Breast epithelium (tissue), 4 donors: ENCODE results near the gene SCARF1. TPM values are rescaled to one million over a fixed set of nuclear protein-coding genes. Genes with fewer than 3 reads are reported as not detected.

Experiments used
- DNase-seq, 2 donors: peaks; one replicate each; pipeline ENCODE4 v3.0.0-alpha.2; 2019; ENCODE audit warnings: low spot score in 2 of 2
- H3K27ac ChIP-seq, 2 donors: fragments of 200-600 bp; sonication (generic) in 1 of 2; one replicate each; pipeline ENCODE4 v1.5.1; 2016 to 2019; ENCODE audit warnings: mild to moderate bottlenecking in 1 of 2
- H3K27me3 ChIP-seq, 2 donors: fragments of 200-600 bp; sonication (generic) in 1 of 2; one replicate each; pipeline versions ENCODE4 v1.5.1 to v1.6.0; 2017 to 2019; ENCODE audit warnings: control low read depth in 1 of 2, mild to moderate bottlenecking in 1 of 2
- H3K36me3 ChIP-seq: fragments of 200-600 bp; one replicate; pipeline ENCODE4 v1.5.1; 2019
- H3K4me1 ChIP-seq, 2 donors: fragments of 200-600 bp; sonication (generic); one replicate each; pipeline ENCODE4 v1.5.1; 2016 to 2019; ENCODE audit warnings: control low read depth in 1 of 2
- H3K4me3 ChIP-seq, 3 donors: fragments of 200-600 bp; sonication (generic); 1 replicate in 2 of 3; 2 replicates in 1 of 3; pipeline ENCODE4 v1.5.1; 2016 to 2019; ENCODE audit warnings: mild to moderate bottlenecking in 3 of 3, moderate library complexity in 2 of 3
- H3K9me3 ChIP-seq, 2 donors: fragments of 200-600 bp; sonication (generic) in 1 of 2; one replicate each; pipeline ENCODE4 v1.5.1; 2016 to 2019; ENCODE audit warnings: control low read depth in 1 of 2
- CTCF ChIP-seq, 3 donors: fragments of 450-650 bp; IDR thresholded peaks; one replicate each; pipeline ENCODE4 v1.5.1; 2016 to 2017; ENCODE audit warnings: antibody characterized with exemption in 3 of 3, mild to moderate bottlenecking in 3 of 3, moderate library complexity in 3 of 3
- POLR2A ChIP-seq: fragments of 450-650 bp; IDR thresholded peaks from one replicate; pipeline ENCODE4 v1.6.1; 2016; ENCODE audit warnings: antibody characterized with exemption, mild to moderate bottlenecking, moderate library complexity
- POLR2AphosphoS5 ChIP-seq, 3 donors: sonication (generic); formaldehyde crosslinking; IDR thresholded peaks; one replicate each; pipeline ENCODE4 v1.6.1; 2017; ENCODE audit warnings: antibody characterized with exemption in 3 of 3
- intact Hi-C: fragments of 100-400 bp; cut with DNase I; formaldehyde crosslinking; loops from one replicate; pipeline ENCODE4 v1.15.1; 2023; ENCODE audit warnings: low total_unique reads
- total RNA-seq, 3 donors: library from RNA; depleted of rRNA; stranded (reverse); fragments of >200 nt; gene quantifications; one replicate each; pipeline ENCODE4 v1.1.0, GENCODE V29; 2016

SCARF1 gene
- total RNA-seq, 3 donors from 2014 or later = 4.2 to 11.5 (median 6.6) TPM

GRCh38 chr17:1605681-1606351 lies 39.7 kb downstream of the SCARF1 start:
- Histone ChIP-seq H3K9me3 (peaks cover 0 to 4% of the 10 kb centered on the region in 2 donors), H3K4me1 (no peaks in the 10 kb centered on the region), H3K27me3 (no peaks in the 10 kb centered on the region), H3K36me3 (no peaks in the 10 kb centered on the region), H3K4me3 (no peak overlapping the region), H3K27ac (peak overlapping the region in 1 of 2 donors; percentile 12)
- intact Hi-C loops = no loop called here
- no peak for DNase-seq
- TF ChIP-seq POLR2A = no peak
- TF ChIP-seq CTCF (IDR thresholded peaks at IDR 0.05) = no peak
- TF ChIP-seq POLR2AphosphoS5 (IDR thresholded peaks at IDR 0.05) = no peak

- no peak for DNase-seq
- Histone ChIP-seq H3K9me3 (peaks cover 0 to 4% of the 10 kb centered on the region in 2 donors), H3K27ac (peak overlapping the region in 1 of 2 donors; percentile 12), H3K4me3 (no peak overlapping the region), H3K4me1 (no peaks in the 10 kb centered on the region), H3K36me3 (no peaks in the 10 kb centered on the region), H3K27me3 (no peaks in the 10 kb centered on the region)
- TF ChIP-seq POLR2AphosphoS5 (IDR thresholded peaks at IDR 0.05) (no peak), CTCF (IDR thresholded peaks at IDR 0.05) (no peak)
- intact Hi-C loops = no loop called here
These were observed 40.6 kb downstream of the SCARF1 start for GRCh38 chr17:1604831-1605528.

GRCh38 chr17:1601571-1601970 lies 44.0 kb downstream of the SCARF1 start:
- Histone ChIP-seq H3K27me3 (no peaks in the 10 kb centered on the region), H3K4me1 (no peaks in the 10 kb centered on the region), H3K9me3 (peaks cover 0 to 4% of the 10 kb centered on the region in 2 donors), H3K27ac (no peak overlapping the region), H3K4me3 (no peak overlapping the region), H3K36me3 (no peaks in the 10 kb centered on the region)
- no peak for DNase-seq
- intact Hi-C loops = no loop called here
- TF ChIP-seq CTCF (IDR thresholded peaks at IDR 0.05) = no peak
- TF ChIP-seq POLR2A = no peak
- TF ChIP-seq POLR2AphosphoS5 (IDR thresholded peaks at IDR 0.05) = no peak

GRCh38 chr17:1598399-1599095 lies 47.0 kb downstream of the SCARF1 start:
- H3K36me3 ChIP-seq = no peaks in the 10 kb centered on the region
- TF ChIP-seq POLR2AphosphoS5 (IDR thresholded peaks at IDR 0.05) = no peak
- no peak for TF ChIP-seq CTCF (IDR thresholded peaks at IDR 0.05)
- TF ChIP-seq POLR2A = no peak
- intact Hi-C loops = no loop called here
- H3K4me3 ChIP-seq = no peak overlapping the region
- peaks cover 0 to 4% of the 10 kb centered on the region in 2 donors for H3K9me3 ChIP-seq
- H3K4me1 ChIP-seq = no peaks in the 10 kb centered on the region
- DNase-seq = no peak
- no peaks in the 10 kb centered on the region for H3K27me3 ChIP-seq
- peak overlapping the region in 1 of 2 donors; percentile 58 for H3K27ac ChIP-seq
